SW480 (cell line): Measurements from ENCODE around the gene PSMB9.
"Not testable (repeated sequence)": the region's sequence is repeated elsewhere in the genome, so short reads cannot be mapped to it uniquely, and the experiment has no call there.

Experiments used
- DNase-seq: peaks from one replicate; pipeline ENCODE4 v3.0.0-alpha.2; 2016; ENCODE audit warnings: low spot score

Gene PSMB9

GRCh38 chr6:32853541-32854375, at the start of gene PSMB9, which contains the start of gene TAP1:
Gene PSMB9 (plus strand): TSS chr6:32854192. CDS start chr6:32854230, 38 bp downstream.
Gene TAP1 (minus strand): TSS chr6:32853704. CDS start chr6:32853636, 68 bp downstream.
- peak; percentile 88 for DNase-seq

- DNase-seq, result not testable (repeated sequence)
Observed at GRCh38 chr6:32805404-32805803, 48.6 kb upstream of the PSMB9 start.

- DNase-seq, result no peak
Observed at GRCh38 chr6:32807020-32807580, 46.9 kb upstream of the PSMB9 start.

DNA sequence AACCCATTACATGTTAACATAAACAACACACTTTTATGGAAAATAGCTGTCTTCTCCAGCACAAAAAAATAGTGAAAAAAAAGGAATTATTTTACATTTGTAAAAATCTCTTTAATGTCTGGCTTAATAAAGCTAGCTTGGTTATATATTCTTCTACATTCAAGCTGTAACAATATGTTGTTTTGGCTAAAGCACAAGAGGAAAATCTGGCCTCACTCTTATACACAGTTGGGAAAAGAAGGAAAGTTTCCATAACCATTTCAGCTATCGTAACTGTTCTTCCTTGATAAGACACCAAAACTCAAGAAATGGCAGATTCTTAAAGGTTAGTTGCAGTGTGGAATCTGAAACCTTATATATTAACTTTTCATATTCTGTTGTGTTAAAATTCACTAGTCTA, 44.8 kb upstream of the PSMB9 start:
- no peak for DNase-seq

DNA sequence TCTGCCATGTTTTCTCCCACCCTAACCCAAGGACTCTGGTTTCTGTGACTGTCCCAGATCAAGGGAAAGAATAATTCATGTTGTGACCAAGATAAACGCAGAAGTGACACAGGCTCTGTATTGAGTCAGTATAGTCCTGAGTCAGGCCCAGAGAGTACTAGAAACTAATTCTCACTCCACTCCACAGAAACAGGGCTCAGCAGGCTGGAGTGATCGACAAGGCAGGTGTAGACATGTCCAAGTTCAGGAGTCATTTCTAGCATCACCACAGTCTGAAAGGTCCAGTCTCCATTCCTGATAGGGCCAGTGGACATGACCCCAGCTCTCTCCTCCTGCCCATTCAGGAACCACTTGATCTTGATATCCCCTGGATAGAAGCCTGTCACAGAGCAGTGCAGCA, 39.8 kb upstream of the PSMB9 start:
- no peak for DNase-seq

GRCh38 chr6:32815115-32815514, 38.9 kb upstream of the PSMB9 start:
- DNase-seq, result no peak

GRCh38 chr6:32815996-32816395, 38.0 kb upstream of the PSMB9 start:
- no peak for DNase-seq

DNA sequence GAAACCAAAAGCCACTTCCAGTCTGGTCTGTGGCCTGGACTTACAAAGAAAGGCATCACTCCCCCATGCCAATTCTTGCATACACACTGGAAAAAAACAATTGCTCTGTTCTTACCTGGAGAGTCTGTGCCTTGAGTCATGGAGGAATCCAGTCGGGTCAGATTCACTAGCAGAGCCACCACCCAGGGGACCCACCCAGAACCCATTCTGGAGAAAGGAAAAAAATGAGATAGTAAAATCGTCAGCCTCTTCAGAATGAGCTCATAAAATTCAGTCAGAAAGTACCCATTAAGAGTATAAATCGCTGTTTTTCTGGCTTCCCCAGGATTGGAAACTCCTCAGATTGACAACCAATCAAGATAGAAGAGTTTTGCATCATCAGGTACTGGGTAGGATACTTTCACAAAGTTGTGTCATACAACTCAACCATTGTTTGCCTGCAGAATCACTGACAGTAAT, 37.2 kb upstream of the PSMB9 start, which contains the start of gene HLA-DOB:
TSS of gene HLA-DOB (minus strand) at position 257 of the 459 bp plus-strand sequence. CDS start at position 206, 51 bp downstream.
- peak; percentile 9 for DNase-seq

DNA sequence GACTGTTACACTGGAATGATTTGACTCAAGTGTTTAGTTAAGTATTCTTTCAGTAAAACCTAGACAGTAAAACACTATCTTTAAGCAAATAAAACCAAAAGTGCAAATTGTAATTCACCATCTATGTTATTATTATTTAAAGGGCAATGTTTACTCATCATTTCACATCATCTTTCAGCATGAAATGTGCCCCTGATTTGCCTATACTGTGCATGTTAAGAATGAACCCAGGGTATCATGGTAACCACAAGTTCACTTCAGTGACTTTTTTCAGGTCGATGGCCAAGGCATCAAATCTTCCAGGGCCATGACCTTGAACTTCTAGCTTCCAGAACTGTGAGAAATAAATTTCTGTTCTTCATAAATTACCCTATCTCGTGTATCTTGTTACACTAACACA, 35.1 kb upstream of the PSMB9 start:
- DNase-seq, result no peak

- DNase-seq, result peak; percentile 14
Observed at GRCh38 chr6:32819729-32820128, 34.3 kb upstream of the PSMB9 start.

- DNase-seq, result peak; percentile 9
Observed at GRCh38 chr6:32825966-32826365, 28.0 kb upstream of the PSMB9 start.

- DNase-seq, result no peak
Observed at GRCh38 chr6:32827025-32827424, 27.0 kb upstream of the PSMB9 start.

- DNase-seq, result no peak
Observed at GRCh38 chr6:32829495-32829894, 24.5 kb upstream of the PSMB9 start.

GRCh38 chr6:32830017-32830416, 24.0 kb upstream of the PSMB9 start:
- no peak for DNase-seq

GRCh38 chr6:32830936-32831335, 23.1 kb upstream of the PSMB9 start:
- no peak for DNase-seq

DNA sequence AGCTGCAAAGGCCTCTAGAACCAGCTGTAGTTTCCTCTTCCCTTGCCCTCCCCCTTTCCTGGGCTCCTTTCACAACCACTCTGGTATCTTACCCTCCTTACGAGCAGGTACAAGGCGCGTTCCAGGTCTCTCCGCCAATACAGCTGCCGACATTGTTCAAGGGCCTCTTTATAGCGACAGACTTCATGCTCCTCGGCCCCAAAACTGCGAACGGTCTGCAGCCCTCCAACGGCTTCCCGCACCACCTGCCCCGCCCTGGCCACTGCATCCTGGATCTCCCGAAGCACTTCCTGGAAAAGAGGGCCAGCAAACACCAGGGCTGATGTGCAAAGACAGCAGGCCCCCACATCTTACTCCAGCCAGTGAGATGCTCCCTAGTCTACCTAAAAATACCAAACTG, 21.5 kb upstream of the PSMB9 start:
- no peak for DNase-seq

GRCh38 chr6:32833664-32834063, 20.3 kb upstream of the PSMB9 start:
- DNase-seq, result no peak

- no peak for DNase-seq
Observed at GRCh38 chr6:32835167-32835893, 18.7 kb upstream of the PSMB9 start.

DNA sequence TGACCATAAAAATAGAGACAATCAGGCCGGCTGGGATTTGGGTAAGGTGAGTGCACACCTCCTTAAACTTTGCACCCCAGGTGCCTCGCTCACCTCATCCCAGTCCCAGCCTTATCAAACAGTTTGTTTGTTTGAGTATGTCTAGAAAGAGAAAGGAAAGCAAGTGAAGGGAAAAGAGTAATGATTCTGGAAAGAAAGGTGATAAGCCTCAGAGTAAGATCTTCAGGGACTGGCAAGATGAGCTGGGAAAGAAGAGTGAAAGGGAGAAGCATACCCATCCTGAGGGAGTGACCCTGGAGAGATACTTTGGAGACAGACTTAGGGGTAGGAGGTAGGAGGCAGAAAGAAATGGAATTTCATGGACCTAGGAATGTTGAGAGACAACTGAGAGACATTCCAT, 17.1 kb upstream of the PSMB9 start:
- DNase-seq, result no peak

GRCh38 chr6:32837651-32838113, 16.3 kb upstream of the PSMB9 start:
- DNase-seq, result peak; percentile 38

DNA sequence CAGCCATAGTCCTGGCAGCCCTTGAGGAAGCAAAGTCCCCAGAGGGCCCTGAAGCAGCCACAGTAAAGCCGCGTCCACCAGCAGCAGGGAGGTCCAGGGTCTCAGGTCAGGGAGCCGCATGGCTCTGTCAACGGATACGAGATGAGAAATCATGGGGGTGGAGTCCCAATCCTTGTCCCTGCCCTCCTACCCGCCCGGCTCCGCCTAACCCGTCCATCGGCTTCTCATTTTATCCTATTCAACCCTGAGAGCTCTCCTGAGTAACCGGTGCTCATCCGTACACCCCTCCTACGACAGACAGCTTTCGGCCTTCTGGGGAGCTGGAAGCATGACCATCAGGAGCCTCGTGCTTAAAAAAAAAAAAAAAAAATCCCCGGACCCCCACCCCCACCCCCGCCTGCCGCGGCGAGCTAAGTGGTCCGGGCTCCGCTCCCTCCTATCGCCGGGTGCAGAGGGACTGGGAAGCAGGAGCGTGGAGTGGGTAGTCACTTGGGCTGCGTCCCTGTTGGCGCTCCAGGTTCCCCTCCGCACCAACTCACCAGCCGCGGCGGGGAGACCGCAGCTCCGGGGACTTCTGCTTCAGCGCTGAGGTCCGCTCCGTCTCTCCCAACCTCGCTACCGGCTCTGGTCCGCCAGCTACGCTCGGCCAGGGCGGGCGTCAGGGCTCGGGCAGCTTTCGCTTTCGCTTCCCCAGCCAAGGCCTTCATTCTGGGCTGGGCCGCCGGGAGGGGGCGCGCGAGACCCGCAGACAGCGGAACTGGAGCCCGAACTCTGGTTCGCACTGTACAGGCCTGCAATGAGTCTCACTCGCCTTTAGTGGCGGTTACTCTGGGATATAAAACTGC, 15.7 kb upstream of the PSMB9 start, which contains the start of gene TAP2:
TSS of gene TAP2 (minus strand) at position 626 of the 845 bp plus-strand sequence. CDS start at position 120, 506 bp downstream.
- DNase-seq, result peak; percentile 82
